Smooth muscle cell of bladder (primary cell): ENCODE results near the gene TAF11L10. TPM values are rescaled to one million over a fixed set of nuclear protein-coding genes. Genes with fewer than 3 reads are reported as not detected.

Experiments
- total RNA-seq: library from RNA; depleted of rRNA; stranded (reverse); fragments of >200 nt; gene quantifications from 2 replicates; pipeline ENCODE4 v1.2.3, GENCODE V29; 2014

The TAF11L10 gene
- not detected in 2 replicates for total RNA-seq

GRCh38 chr5:17597728-17598127 lies at the start of gene TAF11L10:
TSS of gene TAF11L10 (minus strand) at chr5:17597828.

GRCh38 chr5:17634160-17634559 lies 36.5 kb upstream of the TAF11L10 start, which contains the start of gene TAF11L14:
TSS of gene TAF11L14 (plus strand) at chr5:17634460.

GRCh38 chr5:17631788-17632187 lies 34.2 kb upstream of the TAF11L10 start, which contains the start of gene TAF11L13:
TSS of gene TAF11L13 (plus strand) at chr5:17632088.

GRCh38 chr5:17610092-17610491 lies 12.5 kb upstream of the TAF11L10 start, which contains the start of gene TAF11L12:
TSS of gene TAF11L12 (plus strand) at chr5:17610392.

GRCh38 chr5:17603880-17604279 lies 6.3 kb upstream of the TAF11L10 start, which contains the start of gene TAF11L11:
TSS of gene TAF11L11 (plus strand) at chr5:17604183.

GRCh38 chr5:17594255-17594654 lies 3.4 kb downstream of the TAF11L10 start, which contains the start of gene TAF11L9:
TSS of gene TAF11L9 (minus strand) at chr5:17594394.

GRCh38 chr5:17590860-17591259 lies 6.8 kb downstream of the TAF11L10 start, which contains the start of gene TAF11L8:
TSS of gene TAF11L8 (minus strand) at chr5:17590960.

GRCh38 chr5:17585658-17586057 lies 12.0 kb downstream of the TAF11L10 start, which contains the start of gene TAF11L7:
TSS of gene TAF11L7 (minus strand) at chr5:17585758.

Other genes starting within 250 kb of the TAF11L10 start
- not detected in 2 replicates for gene TAF11L2, start 99.6 kb downstream of the TAF11L10 start, total RNA-seq
- not detected in 2 replicates for gene TAF11L3, start 79.5 kb downstream of the TAF11L10 start, total RNA-seq
- gene TAF11L4, start 76.0 kb downstream of the TAF11L10 start, total RNA-seq, result not detected in 2 replicates
- not detected in 2 replicates for gene TAF11L5, start 72.6 kb downstream of the TAF11L10 start, total RNA-seq
- gene TAF11L6, start 69.2 kb downstream of the TAF11L10 start, total RNA-seq, result not detected in 2 replicates
- not detected in 2 replicates for gene TAF11L7, start 12.1 kb downstream of the TAF11L10 start, total RNA-seq
- gene TAF11L8, start 6.9 kb downstream of the TAF11L10 start, total RNA-seq, result not detected in 2 replicates
- not detected in 2 replicates for gene TAF11L9, start 3.4 kb downstream of the TAF11L10 start, total RNA-seq
- gene TAF11L11, start 6.4 kb upstream of the TAF11L10 start, total RNA-seq, result 0.14 and 0.18 TPM in 2 replicates
- not detected in 2 replicates for gene TAF11L12, start 12.6 kb upstream of the TAF11L10 start, total RNA-seq
- not detected in 2 replicates for gene TAF11L13, start 34.3 kb upstream of the TAF11L10 start, total RNA-seq
- gene TAF11L14, start 36.6 kb upstream of the TAF11L10 start, total RNA-seq, result not detected in 2 replicates